Natural killer cell (primary cell): ENCODE measurements around the gene HS6ST3. TPM values are rescaled to one million over a fixed set of nuclear protein-coding genes. Genes with fewer than 3 reads are reported as not detected.
"Not testable (repeated sequence)": the region's sequence is repeated elsewhere in the genome, so short reads cannot be mapped to it uniquely, and the experiment has no call there.

ENCODE experiments used
- ATAC-seq, 3 donors: fragments of 150-1000 bp in 2 of 3; fragments of 200-7000 bp in 1 of 3; cut with Tn5 transposase; 1 replicate in 1 of 3; 2 replicates in 2 of 3; pipeline ENCODE4 v1.10.0; 2021; ENCODE audit warnings: mild to moderate bottlenecking in 2 of 3, moderate library complexity in 2 of 3
- DNase-seq, 2 donors: peaks; one replicate each; pipeline versions ENCODE4 v3.0.0 to v3.0.0-alpha.2; 2013 to 2021; ENCODE audit warnings: mixed read lengths in 1 of 2
- H3K27ac ChIP-seq: one replicate; pipeline ENCODE4 v1.5.1; 2013; ENCODE audit warnings: mild to moderate bottlenecking, low read length
- H3K27me3 ChIP-seq: one replicate; pipeline ENCODE4 v1.6.1; 2013; ENCODE audit warnings: low read length; ENCODE audit not compliant: control insufficient read depth, insufficient read depth
- H3K36me3 ChIP-seq: one replicate; pipeline ENCODE4 v1.6.1; 2013; ENCODE audit warnings: low read length; ENCODE audit not compliant: control insufficient read depth, insufficient read depth
- H3K4me1 ChIP-seq: one replicate; pipeline ENCODE4 v1.6.1; 2013; ENCODE audit warnings: low read length; ENCODE audit not compliant: control insufficient read depth, insufficient read depth
- H3K4me3 ChIP-seq: one replicate; pipeline ENCODE4 v1.5.1; 2013; ENCODE audit warnings: low read length
- H3K9me3 ChIP-seq: one replicate; pipeline ENCODE4 v1.6.1; 2013; ENCODE audit warnings: low read length; ENCODE audit not compliant: control insufficient read depth, insufficient read depth
- H3K27ac Mint-ChIP-seq, 2 donors: one replicate each; pipeline ENCODE4 v1.8.0; 2022; ENCODE audit warnings: mild to moderate bottlenecking in 2 of 2, mixed read lengths in 2 of 2, moderate library complexity in 1 of 2
- H3K27me3 Mint-ChIP-seq, 2 donors: one replicate each; pipeline ENCODE4 v1.8.0; 2022; ENCODE audit warnings: low read depth in 2 of 2, mixed read lengths in 2 of 2
- H3K36me3 Mint-ChIP-seq: one replicate; pipeline ENCODE4 v1.8.0; 2022; ENCODE audit warnings: mixed read lengths
- H3K4me1 Mint-ChIP-seq, 2 donors: one replicate each; pipeline ENCODE4 v1.8.0; 2022; ENCODE audit warnings: mixed read lengths in 2 of 2
- H3K4me3 Mint-ChIP-seq: one replicate; pipeline ENCODE4 v1.8.0; 2022; ENCODE audit warnings: mild to moderate bottlenecking, moderate library complexity, mixed read lengths
- H3K9me3 Mint-ChIP-seq, 2 donors: one replicate each; pipeline ENCODE4 v1.8.0; 2022; ENCODE audit warnings: mixed read lengths in 2 of 2
- CTCF ChIP-seq: fragments of 200-600 bp; IDR thresholded peaks from one replicate; pipeline ENCODE4 v1.8.0; 2022; ENCODE audit warnings: antibody characterized with exemption
- WGBS: methylation state at CpG from one replicate; pipeline ENCODE4 v1.1.7; 2013; ENCODE audit warnings: missing lambda C conversion rate; ENCODE audit not compliant: insufficient coverage; 5-methylcytosine and 5-hydroxymethylcytosine counted together
- intact Hi-C: fragments of 100-400 bp; cut with micrococcal nuclease; formaldehyde crosslinking; loops from one replicate; pipeline ENCODE4 v1.14.2; 2022
- total RNA-seq, 4 donors: library from RNA; stranded (reverse); fragments of 120-200 nt in 1 of 4; gene quantifications; one replicate each; pipeline versions ENCODE4 v1.2.3 to v1.2.4, GENCODE V29; 2013 to 2022

HS6ST3 gene
- total RNA-seq, 3 donors from 2014 or later (not counting 1 experiment from before 2014, with no cell fraction given), result not detected

GRCh38 chr13:96051491-96051890, 38.4 kb upstream of the HS6ST3 start:
- H3K27me3 Mint-ChIP-seq, result peaks cover 5 to 23% of the 10 kb centered on the region in 2 donors
- H3K9me3 Mint-ChIP-seq, H3K4me3 ChIP-seq, H3K36me3 ChIP-seq, H3K4me1 ChIP-seq, H3K4me3 Mint-ChIP-seq, intact Hi-C loops, H3K27ac ChIP-seq, H3K9me3 ChIP-seq, ATAC-seq, H3K4me1 Mint-ChIP-seq, DNase-seq, H3K27ac Mint-ChIP-seq, H3K27me3 ChIP-seq: not testable (repeated sequence)
- 88% methylated on average over 2 of the region's 5 CpGs for WGBS
- H3K36me3 Mint-ChIP-seq, result peaks cover 10% of the 10 kb centered on the region

- ATAC-seq, H3K4me3 ChIP-seq, H3K4me1 ChIP-seq, H3K27me3 ChIP-seq, intact Hi-C loops, H3K36me3 ChIP-seq, H3K9me3 ChIP-seq, H3K4me1 Mint-ChIP-seq, H3K27ac ChIP-seq, DNase-seq, H3K9me3 Mint-ChIP-seq, H3K27ac Mint-ChIP-seq: not testable (repeated sequence)
- H3K27me3 Mint-ChIP-seq, result peaks cover 5 to 23% of the 10 kb centered on the region in 2 donors
- H3K36me3 Mint-ChIP-seq, result peaks cover 10% of the 10 kb centered on the region
- H3K4me3 Mint-ChIP-seq, result peak overlapping the region; percentile 78
- WGBS, result 94% methylated on average over 2 of the region's 3 CpGs
Observed at GRCh38 chr13:96051946-96052345, 38.0 kb upstream of the HS6ST3 start.

GRCh38 chr13:96052656-96053002, 37.3 kb upstream of the HS6ST3 start:
- Mint-ChIP-seq H3K4me1 (peaks cover 4 to 9% of the 10 kb centered on the region in 2 donors), H3K27ac (no peak overlapping the region), H3K36me3 (peaks cover 14% of the 10 kb centered on the region), H3K9me3 (peaks cover 3 to 5% of the 10 kb centered on the region in 2 donors), H3K27me3 (peaks cover 5 to 23% of the 10 kb centered on the region in 2 donors), H3K4me3 (peak overlapping the region; percentile 78)
- H3K27ac ChIP-seq, result no peak overlapping the region
- peak overlapping the region; percentile 36 for H3K4me3 ChIP-seq
- no peaks in the 10 kb centered on the region for H3K36me3 ChIP-seq
- no peak for TF ChIP-seq CTCF
- DNase-seq (no peak), ATAC-seq (no peak)
- WGBS, result 4% methylated on average over 12 of the region's 12 CpGs
- intact Hi-C loops, result no loop called here
- H3K4me1 ChIP-seq, result no peaks in the 10 kb centered on the region
- H3K27me3 ChIP-seq, result no peaks in the 10 kb centered on the region
- H3K9me3 ChIP-seq, result no peaks in the 10 kb centered on the region

- intact Hi-C loops, result no loop called here
- Histone ChIP-seq H3K27me3 (no peaks in the 10 kb centered on the region), H3K36me3 (no peaks in the 10 kb centered on the region), H3K4me1 (no peaks in the 10 kb centered on the region), H3K9me3 (no peaks in the 10 kb centered on the region), H3K4me3 (peak within 1 kb of the TSS; percentile 36), H3K27ac (no peak within 1 kb of the TSS)
- Mint-ChIP-seq H3K4me3 (peak within 1 kb of the TSS; percentile 78), H3K27me3 (peaks cover 5 to 23% of the 10 kb centered on the region in 2 donors), H3K36me3 (peaks cover 16% of the 10 kb centered on the region), H3K4me1 (peaks cover 4 to 9% of the 10 kb centered on the region in 2 donors), H3K9me3 (peaks cover 3 to 4% of the 10 kb centered on the region in 2 donors), H3K27ac (no peak within 1 kb of the TSS)
- no peak for TF ChIP-seq CTCF
- WGBS, result 2% methylated on average over 77 of the region's 77 CpGs
- DNase-seq, result peak in 1 of 2 donors; percentile 3
- ATAC-seq, result peak in 2 of 3 donors; percentile 53 to 74
Observed at GRCh38 chr13:96053003-96053703, 36.8 kb upstream of the HS6ST3 start, which contains the start of gene UGGT2. TSS of gene UGGT2 (minus strand) at chr13:96053401. CDS start at chr13:96053312, 89 bp downstream.
